Measurements from ENCODE around the gene ADARB2. TPM values are rescaled to one million over a fixed set of nuclear protein-coding genes. Genes with fewer than 3 reads are reported as not detected.

Gene ADARB2
- polyA plus RNA-seq, 1 of the 3 experiments (the other 2 are of a cell fraction): not detected

GRCh38 chr10:1575481-1576244 lies 161.7 kb downstream of the ADARB2 start:
- peaks cover 0 to 10% of the 10 kb centered on the region in 2 experiments; a peak in 1 of 4 replicates for H3K4me1 ChIP-seq (ENCODE audit: control insufficient read depth in 1 of 2, insufficient read depth in 2 of 2, low read depth in 1 of 2, low read length in 1 of 2)
- no peaks in the 10 kb centered on the region for H3K27me3 ChIP-seq (ENCODE audit: insufficient read depth)
- H3K9ac ChIP-seq: no peak overlapping the region
- no peaks in the 10 kb centered on the region for H4K20me1 ChIP-seq (ENCODE audit: insufficient read depth)
- H3K27ac ChIP-seq (ENCODE audit: low read depth in 2 of 2, low read length in 1 of 2): no peak overlapping the region
- H3F3A ChIP-seq (replicated peaks; ENCODE audit: insufficient read depth): no peaks in the 10 kb centered on the region
- 18% methylated on average over 5 of the region's 13 CpGs for WGBS (ENCODE audit: low lambda C conversion rate)
- ChIA-PET POLR2A (no interaction called here), CTCF (interaction anchor here (1.0 kb wide), 1 partner anchor 155 kb away, joined by 4 read pairs; no protein-coding TSS in a partner anchor)
- DNase-seq: no peak
- no peak for TF ChIP-seq RCOR1 (IDR thresholded peaks at IDR 0.05; ENCODE audit: low read length)
- TF ChIP-seq GABPA (IDR thresholded peaks at IDR 0.05; ENCODE audit: low read depth): no peak
- TF ChIP-seq USF2 (IDR thresholded peaks at IDR 0.05; ENCODE audit: borderline replicate concordance, low read depth, low read length): no peak
- no peak for TF ChIP-seq PBX3 (IDR thresholded peaks at IDR 0.05)
- no peak for TF ChIP-seq TCF12 (IDR thresholded peaks at IDR 0.05)
- TF ChIP-seq GATA2 (CRISPR knock-in tag; IDR thresholded peaks at IDR 0.05): no peak
- TF ChIP-seq YY1 (IDR thresholded peaks at IDR 0.05; ENCODE audit: low read depth): no peak
- no peak overlapping the region for H3K4me2 ChIP-seq
- H3K79me2 ChIP-seq (ENCODE audit: insufficient read depth): no peaks in the 10 kb centered on the region
- H3K36me3 ChIP-seq (replicated peaks in 1 of 2; ENCODE audit: control insufficient read depth in 1 of 2, insufficient read depth in 2 of 2, low read length in 1 of 2): no peaks in the 10 kb centered on the region
- H3K9me2 ChIP-seq: no peaks in the 10 kb centered on the region
- H3K9me3 ChIP-seq: no peaks in the 10 kb centered on the region
- H3K4me3 ChIP-seq (ENCODE audit: low read depth in 2 of 2, low read length in 1 of 2): no peak overlapping the region
- no peak overlapping the region for H2AFZ ChIP-seq (ENCODE audit: low read depth)

- Histone ChIP-seq H3K4me2 (no peak overlapping the region), H3K9ac (no peak overlapping the region), H3K9me2 (no peaks in the 10 kb centered on the region), H3K36me3 (replicated peaks in 1 of 2; ENCODE audit: control insufficient read depth in 1 of 2, insufficient read depth in 2 of 2, low read length in 1 of 2) (no peaks in the 10 kb centered on the region), H2AFZ (ENCODE audit: low read depth) (no peak overlapping the region), H4K20me1 (ENCODE audit: insufficient read depth) (no peaks in the 10 kb centered on the region), H3F3A (replicated peaks; ENCODE audit: insufficient read depth) (no peaks in the 10 kb centered on the region), H3K4me1 (ENCODE audit: control insufficient read depth in 1 of 2, insufficient read depth in 2 of 2, low read depth in 1 of 2, low read length in 1 of 2) (peaks cover 0 to 10% of the 10 kb centered on the region in 2 experiments; a peak in 1 of 4 replicates), H3K9me3 (no peaks in the 10 kb centered on the region), H3K79me2 (ENCODE audit: insufficient read depth) (no peaks in the 10 kb centered on the region), H3K27ac (ENCODE audit: low read depth in 2 of 2, low read length in 1 of 2) (no peak overlapping the region), H3K4me3 (ENCODE audit: low read depth in 2 of 2, low read length in 1 of 2) (no peak overlapping the region), H3K27me3 (ENCODE audit: insufficient read depth) (no peaks in the 10 kb centered on the region)
- TF ChIP-seq YY1 (IDR thresholded peaks at IDR 0.05; ENCODE audit: low read depth) (no peak), TEAD4 (IDR thresholded peaks at IDR 0.05; ENCODE audit: borderline replicate concordance, insufficient read depth) (no peak), POLR2AphosphoS5 (IDR thresholded peaks at IDR 0.05; ENCODE audit: low read depth, low read length) (no peak), USF2 (IDR thresholded peaks at IDR 0.05; ENCODE audit: borderline replicate concordance, low read depth, low read length) (no peak), NFIC (IDR thresholded peaks at IDR 0.05; ENCODE audit: borderline replicate concordance) (no peak), TAF1 (IDR thresholded peaks at IDR 0.05; ENCODE audit: borderline replicate concordance, low read depth, low read length) (no peak), JUND (IDR thresholded peaks at IDR 0.05) (no peak), PBX3 (IDR thresholded peaks at IDR 0.05) (no peak), REST (IDR thresholded peaks at IDR 0.05; ENCODE audit: low read depth, low read length) (no peak), NRF1 (IDR thresholded peaks at IDR 0.05; ENCODE audit: low read depth, low read length) (no peak), CTCF (IDR thresholded peaks at IDR 0.05) (no peak)
- DNase-seq: no peak
- ChIA-PET POLR2A (no interaction called here), CTCF (no interaction called here)
- WGBS (ENCODE audit: low lambda C conversion rate): 9% methylated on average over 2 of the region's 2 CpGs
Measured at GRCh38 chr10:1574719-1575118, 162.6 kb downstream of the ADARB2 start.
